ENCODE data around the gene CSRP2. TPM values are rescaled to one million over a fixed set of nuclear protein-coding genes. Genes with fewer than 3 reads are reported as not detected.

Gene CSRP2
- total RNA-seq, 1 donor from 2014 or later, result 22.8 TPM

DNA sequence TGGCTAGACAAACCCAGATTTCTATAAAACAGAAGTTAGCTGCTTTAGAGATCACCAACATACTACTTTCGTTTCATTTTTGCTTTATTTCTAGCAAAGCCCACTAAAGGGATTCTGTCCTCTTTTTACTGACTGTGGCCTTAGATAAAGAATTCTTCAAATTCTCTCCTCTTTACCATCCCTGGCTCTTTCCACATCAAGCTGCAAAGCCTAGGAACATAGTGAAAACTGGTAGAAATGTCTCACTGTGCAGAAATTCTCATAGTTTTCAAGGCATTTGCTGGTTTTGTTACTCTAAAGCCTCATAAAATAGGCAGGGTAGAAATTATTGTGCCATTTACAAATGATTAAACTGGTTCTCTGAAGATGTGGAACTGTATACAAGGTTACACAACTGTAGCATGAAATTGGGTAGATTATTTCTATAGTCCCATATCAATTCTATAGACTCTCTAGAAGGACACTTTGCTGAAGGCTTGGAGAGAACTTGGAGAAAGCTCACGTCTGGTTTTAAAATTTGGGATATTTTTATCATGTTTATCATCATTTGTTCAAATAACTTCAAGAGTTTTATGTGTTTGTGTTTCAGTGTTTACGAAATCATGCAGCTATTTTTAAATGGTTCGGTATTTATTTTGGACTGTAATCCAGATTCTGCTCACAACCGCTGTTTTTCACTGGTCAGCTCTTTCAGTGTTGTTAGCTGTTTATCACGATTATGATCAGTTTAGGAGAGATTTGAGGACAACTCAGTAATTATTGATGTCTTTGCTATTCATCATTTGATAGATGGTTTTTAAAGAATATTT, 36.7 kb upstream of the CSRP2 start:
- H3K9me3 ChIP-seq (replicated peaks), result no peaks in the 10 kb centered on the region
- H3K4me3 ChIP-seq, result no peak overlapping the region
- no peaks in the 10 kb centered on the region for H3K36me3 ChIP-seq
- H3K4me1 ChIP-seq, result peaks cover 17% of the 10 kb centered on the region
- H3K27me3 ChIP-seq (ENCODE audit: low read depth), result no peaks in the 10 kb centered on the region
- TF ChIP-seq, protein P1, sequence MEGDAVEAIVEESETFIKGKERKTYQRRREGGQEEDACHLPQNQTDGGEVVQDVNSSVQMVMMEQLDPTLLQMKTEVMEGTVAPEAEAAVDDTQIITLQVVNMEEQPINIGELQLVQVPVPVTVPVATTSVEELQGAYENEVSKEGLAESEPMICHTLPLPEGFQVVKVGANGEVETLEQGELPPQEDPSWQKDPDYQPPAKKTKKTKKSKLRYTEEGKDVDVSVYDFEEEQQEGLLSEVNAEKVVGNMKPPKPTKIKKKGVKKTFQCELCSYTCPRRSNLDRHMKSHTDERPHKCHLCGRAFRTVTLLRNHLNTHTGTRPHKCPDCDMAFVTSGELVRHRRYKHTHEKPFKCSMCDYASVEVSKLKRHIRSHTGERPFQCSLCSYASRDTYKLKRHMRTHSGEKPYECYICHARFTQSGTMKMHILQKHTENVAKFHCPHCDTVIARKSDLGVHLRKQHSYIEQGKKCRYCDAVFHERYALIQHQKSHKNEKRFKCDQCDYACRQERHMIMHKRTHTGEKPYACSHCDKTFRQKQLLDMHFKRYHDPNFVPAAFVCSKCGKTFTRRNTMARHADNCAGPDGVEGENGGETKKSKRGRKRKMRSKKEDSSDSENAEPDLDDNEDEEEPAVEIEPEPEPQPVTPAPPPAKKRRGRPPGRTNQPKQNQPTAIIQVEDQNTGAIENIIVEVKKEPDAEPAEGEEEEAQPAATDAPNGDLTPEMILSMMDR (IDR thresholded peaks at IDR 0.05; ENCODE audit: borderline replicate concordance), result no peak
- DNase-seq, result no peak
- H3K27ac ChIP-seq (replicated peaks), result peak overlapping the region; percentile 56
- intact Hi-C loops (cut with micrococcal nuclease), result no loop called here

DNA sequence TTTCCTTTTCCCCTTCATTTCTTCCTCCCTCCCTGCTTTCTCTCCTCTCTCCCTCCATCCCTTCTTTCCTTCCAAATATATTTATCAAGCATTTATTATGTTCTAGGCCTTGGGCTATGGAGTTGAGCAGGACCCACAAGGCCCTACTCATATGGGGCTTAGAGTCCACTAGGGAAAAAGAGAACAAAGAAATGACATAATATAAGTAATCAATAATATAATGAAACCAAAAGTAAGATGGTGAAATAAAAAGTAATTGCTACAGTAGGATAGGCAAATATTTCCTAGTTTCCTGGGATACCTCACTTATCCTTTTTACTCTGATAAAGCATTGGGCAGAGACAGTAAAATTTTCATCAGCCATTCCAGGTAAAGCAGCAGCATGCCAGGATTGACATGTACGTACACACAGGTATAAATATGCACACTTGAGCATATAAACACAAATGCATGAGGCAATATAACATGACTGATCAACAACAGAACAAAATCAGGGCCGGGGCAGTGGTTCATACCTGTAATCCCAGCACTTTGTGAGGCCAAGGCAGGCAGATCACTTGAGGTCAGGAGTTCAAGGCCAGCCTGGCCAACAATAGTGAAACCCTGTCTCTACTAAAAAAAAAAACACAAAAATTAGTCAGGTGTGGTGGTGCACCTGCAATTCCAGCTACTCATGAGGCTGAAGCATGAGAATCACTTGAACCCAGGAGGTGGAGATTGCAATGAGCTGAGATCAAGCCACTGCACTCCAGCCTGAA, 35.5 kb upstream of the CSRP2 start:
- TF ChIP-seq, protein P1 (IDR thresholded peaks at IDR 0.05; ENCODE audit: borderline replicate concordance), result no peak
- intact Hi-C loops (cut with micrococcal nuclease), result no loop called here
- peak overlapping the region; percentile 56 for H3K27ac ChIP-seq (replicated peaks)
- H3K36me3 ChIP-seq, result no peaks in the 10 kb centered on the region
- H3K4me1 ChIP-seq, result peaks cover 17% of the 10 kb centered on the region
- H3K4me3 ChIP-seq, result no peak overlapping the region
- H3K27me3 ChIP-seq (ENCODE audit: low read depth), result no peaks in the 10 kb centered on the region
- no peaks in the 10 kb centered on the region for H3K9me3 ChIP-seq (replicated peaks)
- DNase-seq, result no peak

DNA sequence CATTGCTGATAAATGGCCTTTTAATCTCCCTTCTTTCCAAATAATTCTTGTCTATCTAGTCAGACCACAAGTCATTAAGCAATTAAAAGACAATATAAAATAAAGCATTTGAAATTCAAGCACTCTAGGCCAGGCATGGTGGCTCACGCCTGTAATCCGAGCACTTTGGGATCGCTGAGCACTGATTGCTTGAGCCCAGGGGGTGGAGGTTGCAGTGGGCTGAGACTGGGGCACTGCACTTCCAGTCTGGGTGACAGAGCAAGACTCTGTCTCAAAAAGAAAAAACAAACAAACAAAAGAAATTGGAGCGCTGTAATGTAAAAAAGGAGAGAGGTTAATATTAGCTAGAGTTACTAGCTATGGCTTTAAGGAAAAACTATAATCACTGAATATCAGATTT, 30.5 kb upstream of the CSRP2 start:
- no peaks in the 10 kb centered on the region for H3K27me3 ChIP-seq (ENCODE audit: low read depth)
- no peaks in the 10 kb centered on the region for H3K36me3 ChIP-seq
- TF ChIP-seq, protein P1 (IDR thresholded peaks at IDR 0.05; ENCODE audit: borderline replicate concordance), result no peak
- intact Hi-C loops (cut with micrococcal nuclease), result no loop called here
- no peak overlapping the region for H3K4me3 ChIP-seq
- peaks cover 7% of the 10 kb centered on the region for H3K4me1 ChIP-seq
- H3K9me3 ChIP-seq (replicated peaks), result no peaks in the 10 kb centered on the region
- DNase-seq, result no peak
- no peak overlapping the region for H3K27ac ChIP-seq (replicated peaks)

GRCh38 chr12:76908303-76909017, 29.6 kb upstream of the CSRP2 start:
- DNase-seq, result no peak
- Histone ChIP-seq H3K36me3 (no peaks in the 10 kb centered on the region), H3K4me3 (no peak overlapping the region), H3K9me3 (replicated peaks) (no peaks in the 10 kb centered on the region), H3K27me3 (ENCODE audit: low read depth) (no peaks in the 10 kb centered on the region), H3K27ac (replicated peaks) (no peak overlapping the region), H3K4me1 (peaks cover 7% of the 10 kb centered on the region)
- TF ChIP-seq, protein P1 (IDR thresholded peaks at IDR 0.05; ENCODE audit: borderline replicate concordance), result no peak
- intact Hi-C loops (cut with micrococcal nuclease), result no loop called here

DNA sequence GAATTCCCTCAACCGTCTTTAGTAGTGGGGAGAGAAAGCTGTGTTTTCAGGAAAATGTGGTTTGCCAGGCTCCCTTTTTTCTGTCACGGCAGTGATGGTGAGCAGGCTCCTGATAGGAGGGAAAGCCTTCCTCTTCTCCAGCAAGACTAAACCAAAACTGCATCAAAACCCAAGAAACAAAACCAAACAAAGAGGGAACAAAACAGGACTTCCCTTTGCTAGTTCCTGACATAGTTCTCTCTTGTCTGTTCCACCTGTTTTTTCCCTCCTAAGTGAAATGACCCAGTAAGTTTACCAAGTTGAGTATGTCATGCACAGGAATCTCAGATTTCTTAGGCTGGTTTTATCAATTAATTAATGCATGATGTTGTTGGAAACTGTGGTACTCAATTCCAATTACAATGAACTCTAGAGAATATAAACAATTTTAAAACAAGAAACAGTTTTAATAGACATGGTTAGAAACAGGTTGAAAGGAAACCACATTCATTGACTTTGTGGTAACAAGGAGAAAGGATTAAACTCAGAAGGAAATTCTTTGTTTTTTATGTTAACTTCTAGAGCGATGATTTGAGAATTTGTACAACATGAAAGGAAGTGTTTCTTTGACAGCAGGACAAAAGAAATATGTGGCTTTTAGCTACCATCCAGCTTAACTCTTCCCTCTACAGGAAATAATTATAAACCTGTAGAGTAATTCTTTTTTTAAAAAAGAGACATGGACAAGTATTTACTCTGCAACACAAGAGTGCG, 23.0 kb upstream of the CSRP2 start:
- no peaks in the 10 kb centered on the region for H3K27me3 ChIP-seq (ENCODE audit: low read depth)
- intact Hi-C loops (cut with micrococcal nuclease), result no loop called here
- no peaks in the 10 kb centered on the region for H3K36me3 ChIP-seq
- H3K4me3 ChIP-seq, result no peak overlapping the region
- TF ChIP-seq, protein P1 (IDR thresholded peaks at IDR 0.05; ENCODE audit: borderline replicate concordance), result no peak
- H3K9me3 ChIP-seq (replicated peaks), result peaks cover 6% of the 10 kb centered on the region
- peak overlapping the region; percentile 7 for H3K27ac ChIP-seq (replicated peaks)
- no peak for DNase-seq
- peaks cover 15% of the 10 kb centered on the region for H3K4me1 ChIP-seq

Data from left ventricle myocardium inferior (tissue), 1 donor.